ENCODE results near the gene SLC35D1.
"Not testable (repeated sequence)": the region's sequence is repeated elsewhere in the genome, so short reads cannot be mapped to it uniquely, and the experiment has no call there.

SLC35D1 gene

DNA sequence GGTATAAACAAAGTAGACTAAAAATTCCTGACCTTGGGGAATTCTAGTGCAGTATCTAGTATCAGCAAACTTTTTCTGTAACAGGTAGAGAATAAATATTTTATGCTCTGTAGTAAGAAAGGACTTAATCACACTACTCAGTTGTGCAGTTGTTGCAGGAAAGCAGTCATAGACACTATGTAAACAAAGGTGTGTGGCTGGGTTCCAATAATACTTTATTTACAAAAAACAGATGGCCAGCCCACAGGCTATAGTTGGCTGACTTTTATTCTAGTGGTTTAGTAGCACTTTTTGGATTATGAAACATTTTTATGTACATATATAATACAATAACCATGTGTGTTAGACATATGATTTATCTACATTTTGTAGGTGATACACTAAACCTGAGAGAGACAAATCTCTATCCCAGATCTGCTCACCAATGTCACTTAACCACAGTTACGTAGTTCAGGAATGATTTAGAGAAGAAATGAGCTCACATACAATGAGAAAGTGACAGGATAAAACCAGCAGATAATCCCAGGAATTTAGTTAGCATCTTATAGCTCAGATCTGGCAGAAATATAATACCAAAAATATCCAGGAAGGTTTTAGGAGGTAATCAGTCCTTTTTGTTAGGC lies 73.1 kb downstream of the SLC35D1 start:
- H3K4me3 ChIP-seq (ENCODE audit: low read length): no peak overlapping the region
- DNase-seq (ENCODE audit: low read depth): peak; percentile 46
- TF ChIP-seq CTCF (conservative IDR thresholded peaks at IDR 0.05; ENCODE audit: low read length): no peak

DNA sequence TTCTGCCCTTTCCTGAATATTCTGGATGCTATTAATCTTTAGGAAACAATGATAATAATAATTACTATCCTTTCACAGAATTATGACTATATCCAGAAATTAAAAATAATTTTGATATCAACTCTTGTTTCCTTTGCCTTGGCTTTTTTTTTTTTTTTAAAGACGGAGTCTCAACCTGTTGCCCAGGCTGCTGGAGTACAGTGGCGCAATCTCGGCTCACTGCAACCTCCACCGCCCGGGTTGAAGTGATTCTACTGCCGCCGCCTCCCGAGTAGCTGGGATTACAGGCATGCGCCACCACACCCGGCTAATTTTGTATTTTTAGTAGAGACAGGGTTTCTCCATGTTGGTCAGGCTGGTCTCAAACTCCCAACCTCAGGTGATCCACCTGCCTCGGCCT lies 74.3 kb downstream of the SLC35D1 start:
- not testable (repeated sequence) for DNase-seq (ENCODE audit: low read depth); H3K4me3 ChIP-seq (ENCODE audit: low read length)

DNA sequence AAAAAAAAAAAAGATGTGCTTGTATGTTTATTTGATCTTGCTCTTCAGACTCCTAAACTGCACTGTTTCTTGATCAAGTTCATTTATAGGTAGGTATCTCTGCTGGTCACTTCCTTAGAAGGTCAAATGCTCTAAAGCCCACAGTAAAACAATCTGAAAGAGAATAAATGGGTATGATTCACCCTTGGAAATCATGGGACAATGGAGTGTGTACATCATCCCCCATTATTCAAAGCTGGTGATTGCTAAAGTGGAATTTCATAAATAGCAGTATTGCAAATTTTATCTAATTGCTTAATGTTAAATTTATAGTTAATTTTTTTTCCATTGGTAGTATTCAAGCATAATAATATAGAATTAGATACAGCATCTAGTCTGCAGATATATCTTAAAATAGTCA lies 75.7 kb downstream of the SLC35D1 start:
- no peak overlapping the region for H3K4me3 ChIP-seq (ENCODE audit: low read length)
- TF ChIP-seq CTCF (conservative IDR thresholded peaks at IDR 0.05; ENCODE audit: low read length): no peak
- DNase-seq (ENCODE audit: low read depth): no peak

DNA sequence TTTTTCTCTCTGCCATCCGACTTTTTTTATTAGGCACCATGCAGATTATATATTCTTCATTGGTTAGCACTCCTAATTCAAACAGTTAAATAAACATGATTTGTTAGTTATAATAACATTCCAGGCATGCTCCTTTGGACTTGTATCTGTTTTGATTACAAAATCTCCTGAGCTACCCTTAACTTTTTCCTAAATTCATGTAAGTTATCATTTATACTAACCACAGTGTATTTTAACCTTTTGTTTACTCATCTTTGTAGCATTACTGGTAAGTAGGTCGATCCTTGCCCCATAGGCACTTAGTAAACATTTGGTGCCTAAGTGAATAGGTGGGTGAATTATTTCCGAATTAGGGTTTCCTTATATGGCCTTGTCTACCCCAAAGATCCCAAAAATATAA lies 85.4 kb downstream of the SLC35D1 start:
- no peak for DNase-seq (ENCODE audit: low read depth)
- no peak overlapping the region for H3K4me3 ChIP-seq (ENCODE audit: low read length)
- no peak for TF ChIP-seq CTCF (conservative IDR thresholded peaks at IDR 0.05; ENCODE audit: low read length)

DNA sequence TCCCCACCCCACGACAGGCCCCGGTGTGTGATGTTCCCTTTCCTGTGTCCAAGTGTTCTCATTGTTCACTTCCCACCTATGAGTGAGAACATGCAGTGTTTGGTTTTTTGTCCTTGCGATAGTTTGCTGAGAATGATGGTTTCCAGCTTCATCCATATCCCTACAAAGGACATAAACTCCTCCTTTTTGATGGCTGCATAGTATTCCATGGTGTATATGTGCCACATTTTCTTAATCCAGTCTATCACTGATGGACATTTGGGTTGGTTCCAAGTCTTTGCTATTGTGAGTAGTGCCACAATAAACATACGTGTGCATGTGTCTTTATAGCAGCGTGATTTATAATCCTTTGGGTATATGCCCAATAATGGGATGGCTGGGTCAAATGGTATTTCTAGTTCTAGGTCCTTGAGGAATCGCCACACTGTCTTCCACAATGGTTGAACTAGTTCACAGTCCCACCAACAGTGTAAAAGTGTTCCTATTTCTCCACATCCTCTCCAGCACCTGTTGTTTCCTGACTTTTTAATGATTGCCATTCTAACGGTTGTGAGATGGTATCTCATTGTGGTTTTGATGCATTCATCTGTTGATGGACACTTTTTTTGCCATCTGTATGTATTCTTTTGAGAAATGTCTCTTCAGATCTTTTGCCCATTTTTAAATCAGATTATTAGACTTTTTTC lies 87.6 kb downstream of the SLC35D1 start:
- not testable (repeated sequence) for H3K4me3 ChIP-seq (ENCODE audit: low read length); DNase-seq (ENCODE audit: low read depth)

GRCh38 chr1:66957938-66958337 lies 96.0 kb downstream of the SLC35D1 start:
- no peak for DNase-seq (ENCODE audit: low read depth)
- no peak for TF ChIP-seq CTCF (conservative IDR thresholded peaks at IDR 0.05; ENCODE audit: low read length)
- H3K4me3 ChIP-seq (ENCODE audit: low read length): no peak overlapping the region

DNA sequence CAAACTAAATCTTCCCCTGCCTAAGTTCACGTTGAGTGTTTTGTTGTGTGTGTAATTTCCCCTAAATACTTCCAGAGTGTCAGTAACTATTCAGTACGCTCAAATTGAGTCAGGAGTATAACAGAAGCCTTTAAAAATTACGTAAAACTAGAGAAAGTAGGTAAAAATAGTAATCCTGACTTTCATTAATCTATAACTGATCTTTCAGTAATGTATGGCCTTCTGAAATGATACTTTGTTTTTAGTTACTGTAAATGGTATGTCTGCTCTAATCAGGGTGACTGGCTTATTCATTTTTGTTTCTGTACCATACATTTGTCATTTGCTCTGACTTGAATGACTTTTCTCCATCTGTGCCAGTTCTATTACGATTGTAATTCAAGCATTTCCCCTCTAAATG lies 99.7 kb downstream of the SLC35D1 start:
- no peak for DNase-seq (ENCODE audit: low read depth)
- no peak overlapping the region for H3K4me3 ChIP-seq (ENCODE audit: low read length)
- TF ChIP-seq CTCF (conservative IDR thresholded peaks at IDR 0.05; ENCODE audit: low read length): no peak

- no peak for TF ChIP-seq CTCF (conservative IDR thresholded peaks at IDR 0.05; ENCODE audit: low read length)
- no peak overlapping the region for H3K4me3 ChIP-seq (ENCODE audit: low read length)
- peak; percentile 83 for DNase-seq (ENCODE audit: low read depth)
Observed at GRCh38 chr1:66951513-66951912, 102.4 kb downstream of the SLC35D1 start.
